ENCODE data around the gene CUL5. TPM values are rescaled to one million over a fixed set of nuclear protein-coding genes. Genes with fewer than 3 reads are reported as not detected.

The CUL5 gene
- total and polyA plus RNA-seq, 2 of the 8 experiments (the other 6 are each of a cell fraction or from before 2014, with no cell fraction given) = 4.9 to 31.8 TPM

DNA sequence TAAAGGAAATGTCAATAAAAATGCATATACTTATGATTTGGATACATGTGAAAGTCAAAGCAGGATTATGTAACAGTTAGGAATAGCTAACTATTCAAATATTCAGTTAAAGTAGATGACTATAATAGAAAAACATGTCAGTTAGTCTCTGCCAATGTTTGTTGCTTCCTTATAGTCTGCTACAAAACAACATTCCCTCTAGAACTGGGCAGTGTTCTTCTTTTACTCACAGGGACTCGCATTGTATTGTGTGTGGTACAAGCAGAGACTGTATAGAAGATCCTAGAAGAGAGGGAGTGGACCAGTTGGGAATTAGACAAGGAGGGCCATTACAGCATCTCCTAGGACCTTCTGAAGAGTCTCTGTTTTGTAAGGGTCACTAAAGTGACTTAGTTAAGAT lies 123.3 kb downstream of the CUL5 start:
- TF ChIP-seq GABPA (IDR thresholded peaks at IDR 0.05; ENCODE audit: borderline replicate concordance, insufficient read depth, low read length) (no peak), JUN (IDR thresholded peaks at IDR 0.05; ENCODE audit: low read depth, low read length) (no peak), CEBPB (IDR thresholded peaks at IDR 0.05; ENCODE audit: low read depth, low read length) (no peak), POLR2A (IDR thresholded peaks at IDR 0.05; ENCODE audit: control extremely low read depth in 1 of 2, low read depth in 2 of 2, low read length in 2 of 2) (no peak), SP2 (IDR thresholded peaks at IDR 0.05; ENCODE audit: low read length) (no peak)
- TF ChIP-seq, protein P1, sequence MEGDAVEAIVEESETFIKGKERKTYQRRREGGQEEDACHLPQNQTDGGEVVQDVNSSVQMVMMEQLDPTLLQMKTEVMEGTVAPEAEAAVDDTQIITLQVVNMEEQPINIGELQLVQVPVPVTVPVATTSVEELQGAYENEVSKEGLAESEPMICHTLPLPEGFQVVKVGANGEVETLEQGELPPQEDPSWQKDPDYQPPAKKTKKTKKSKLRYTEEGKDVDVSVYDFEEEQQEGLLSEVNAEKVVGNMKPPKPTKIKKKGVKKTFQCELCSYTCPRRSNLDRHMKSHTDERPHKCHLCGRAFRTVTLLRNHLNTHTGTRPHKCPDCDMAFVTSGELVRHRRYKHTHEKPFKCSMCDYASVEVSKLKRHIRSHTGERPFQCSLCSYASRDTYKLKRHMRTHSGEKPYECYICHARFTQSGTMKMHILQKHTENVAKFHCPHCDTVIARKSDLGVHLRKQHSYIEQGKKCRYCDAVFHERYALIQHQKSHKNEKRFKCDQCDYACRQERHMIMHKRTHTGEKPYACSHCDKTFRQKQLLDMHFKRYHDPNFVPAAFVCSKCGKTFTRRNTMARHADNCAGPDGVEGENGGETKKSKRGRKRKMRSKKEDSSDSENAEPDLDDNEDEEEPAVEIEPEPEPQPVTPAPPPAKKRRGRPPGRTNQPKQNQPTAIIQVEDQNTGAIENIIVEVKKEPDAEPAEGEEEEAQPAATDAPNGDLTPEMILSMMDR (IDR thresholded peaks at IDR 0.05; ENCODE audit: control extremely low read depth in 1 of 3, insufficient read depth in 1 of 3, low read depth in 1 of 3, low read length in 3 of 3) = no peak
- Histone ChIP-seq H3K9me3 (ENCODE audit: insufficient read depth in 2 of 2, low read depth in 1 of 2, low read length in 1 of 2) (no peaks in the 10 kb centered on the region), H2AFZ (ENCODE audit: low read length) (no peak overlapping the region), H2BK20ac (ENCODE audit: low read length) (no peak overlapping the region), H3K4me2 (ENCODE audit: insufficient read depth in 1 of 2, low read depth in 2 of 2, low read length in 2 of 2) (no peak overlapping the region), H2BK5ac (ENCODE audit: low read depth, low read length) (no peak overlapping the region), H3K9ac (replicated peaks in 1 of 4; ENCODE audit: extremely low read depth in 1 of 4, low read depth in 3 of 4, low read length in 3 of 4) (no peak overlapping the region), H3K4ac (replicated peaks; ENCODE audit: insufficient read length, low read depth, low read length) (no peak overlapping the region), H3K79me2 (ENCODE audit: control insufficient read depth in 1 of 2, insufficient read depth in 2 of 2, low read length in 2 of 2) (no peaks in the 10 kb centered on the region), H3K18ac (ENCODE audit: extremely low read depth, low read length) (no peak overlapping the region), H3K4me3 (ENCODE audit: extremely low read depth in 1 of 4, insufficient read depth in 2 of 4, low read depth in 3 of 4, low read length in 4 of 4) (no peak overlapping the region), H2AK5ac (ENCODE audit: low read depth, low read length) (no peak overlapping the region), H4K91ac (replicated peaks; ENCODE audit: insufficient read length, low read length) (no peak overlapping the region), H3K27me3 (replicated peaks in 1 of 4; ENCODE audit: control insufficient read depth in 3 of 4, extremely low read depth in 1 of 4, insufficient read depth in 3 of 4, low read length in 3 of 4) (no peaks in the 10 kb centered on the region), H3K27ac (ENCODE audit: low read depth, low read length) (no peak overlapping the region), H4K8ac (ENCODE audit: extremely low read depth, insufficient read depth, low read length) (no peak overlapping the region), H3K14ac (ENCODE audit: insufficient read length) (no peak overlapping the region), H3K79me1 (ENCODE audit: low read depth, low read length) (no peaks in the 10 kb centered on the region; the same call in 1 of the 2 replicates), H2BK120ac (replicated peaks; ENCODE audit: low read depth, low read length) (no peak overlapping the region), H4K5ac (ENCODE audit: insufficient read length, low read depth, low read length) (no peak overlapping the region), H4K20me1 (replicated peaks in 1 of 2; ENCODE audit: control insufficient read depth in 1 of 2, insufficient read depth in 2 of 2, low read length in 2 of 2) (peaks cover 0 to 1% of the 10 kb centered on the region in 2 experiments), H2BK12ac (ENCODE audit: low read depth, low read length) (no peak overlapping the region), H3K36me3 (ENCODE audit: control insufficient read depth in 2 of 4, insufficient read depth in 4 of 4, low read length in 3 of 4) (peaks cover 0 to 5% (median under 1%) of the 10 kb centered on the region in 4 experiments; a peak in 2 of 8 replicates), H3K23ac (ENCODE audit: insufficient read length) (no peak overlapping the region), H3K23me2 (ENCODE audit: low read depth, low read length) (no peaks in the 10 kb centered on the region), H2BK15ac (ENCODE audit: low read length) (no peak overlapping the region), H3K56ac (replicated peaks; ENCODE audit: insufficient read length, low read depth, low read length) (no peak overlapping the region), H3K4me1 (replicated peaks in 1 of 4; ENCODE audit: control insufficient read depth in 3 of 4, insufficient read depth in 4 of 4, low read length in 3 of 4) (no peaks in the 10 kb centered on the region)
- FAIRE-seq (no peak), DNase-seq (ENCODE audit: low read depth in 1 of 2, low spot score in 2 of 2) (no peak)
- ChIA-PET CTCF (ENCODE audit: partially characterized antibody) (interaction anchor here (0.6 to 1.4 kb wide), 3 partner anchors 14 to 710 kb away, joined by 3 to 6 read pairs (median 3); no protein-coding TSS in a partner anchor), POLR2A (ENCODE audit: partially characterized antibody) (no interaction called here)
- whole genome bisulfite sequencing, 2 experiments (ENCODE audit: extremely low coverage in 1 of 2, insufficient coverage in 1 of 2, insufficient read length in 1 of 2, insufficient replicate concordance in 2 of 2, low coverage in 1 of 2, low lambda C conversion rate in 2 of 2, missing lambda C conversion rate in 1 of 2) = 92% methylated on average over 1 of the region's 1 CpG; no CpG with 5 or more reads in 1 of the 2 experiments
